ENCODE measurements around the gene SMYD1.
A peak's percentile ranks its signal among the peaks of the same experiment; 100 is the strongest.

The SMYD1 gene

DNA sequence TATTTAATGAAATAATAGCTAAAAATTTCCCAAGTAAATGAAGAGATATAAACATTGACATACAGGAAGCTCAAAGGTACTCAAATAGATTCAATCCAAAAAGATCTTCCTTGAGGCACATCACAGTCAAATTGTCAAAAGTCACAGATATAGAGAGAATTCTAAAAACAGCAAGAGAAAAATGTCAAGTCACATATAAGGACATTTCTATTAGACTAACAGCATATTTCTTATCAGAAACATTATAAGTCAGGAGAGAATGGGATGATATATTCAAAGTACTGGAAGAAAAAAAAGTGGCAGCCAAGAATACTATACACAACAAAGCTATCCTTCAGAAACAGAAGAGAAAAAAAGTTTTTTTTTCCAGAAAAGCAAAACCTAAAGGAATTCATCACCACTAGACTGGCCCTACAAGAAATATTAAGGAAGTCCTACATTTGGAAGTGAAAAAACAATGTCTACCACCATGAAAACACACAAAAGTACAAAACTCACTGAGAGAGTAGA is 81.4 kb downstream of the SMYD1 start:
- no peak for DNase-seq

GRCh38 chr2:88159481-88159880 is 91.9 kb downstream of the SMYD1 start:
- DNase-seq: no peak

DNA sequence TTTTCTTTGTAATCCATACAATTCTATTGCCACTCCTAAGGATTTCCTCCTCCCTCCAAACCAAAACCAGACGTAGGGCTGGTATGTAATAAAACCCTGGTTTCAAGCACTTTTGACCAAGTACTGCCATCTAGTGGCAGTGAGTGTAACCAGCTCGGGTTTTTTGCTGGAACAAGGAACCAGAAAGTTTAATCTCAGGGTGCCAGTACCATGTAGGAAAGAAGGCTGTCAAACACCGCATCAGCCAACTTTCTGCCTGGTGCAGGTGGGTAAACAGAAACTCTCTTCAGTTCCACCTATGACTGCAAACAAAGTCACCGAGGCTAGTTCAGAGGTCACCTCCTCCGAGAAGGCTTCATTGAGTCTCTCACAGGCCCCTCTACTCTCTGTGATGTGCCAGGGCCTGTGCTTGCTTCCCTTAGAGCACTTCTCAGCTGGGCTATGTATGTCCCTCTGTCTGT is 92.4 kb downstream of the SMYD1 start:
- DNase-seq: peak; percentile 49

DNA sequence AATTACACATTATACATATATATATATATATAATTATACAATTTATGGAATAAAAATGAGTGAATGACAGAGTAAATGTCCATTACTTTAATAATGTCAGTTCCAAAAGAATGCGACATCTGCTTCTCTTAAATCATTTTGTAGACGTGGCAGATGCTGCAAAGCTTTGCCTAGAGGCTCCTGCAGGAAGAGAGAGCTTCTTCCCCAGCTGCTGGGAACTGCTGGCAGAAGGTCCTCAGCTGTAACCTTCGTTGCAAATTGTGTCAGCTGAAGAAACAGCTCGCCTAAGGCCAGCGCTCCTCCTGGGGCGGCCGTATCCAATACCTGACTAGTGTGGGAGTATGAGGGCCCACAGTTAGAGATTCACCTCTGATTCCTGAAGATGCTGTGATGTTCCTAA is 92.9 kb downstream of the SMYD1 start:
- DNase-seq: no peak

GRCh38 chr2:88161446-88162244 is 94.0 kb downstream of the SMYD1 start:
- DNase-seq: no peak
